Head of caudate nucleus (tissue), 42 donors: Measurements from ENCODE around the gene NRL.

Source experiments
- DNase-seq, 42 donors: peaks; one replicate each; pipeline versions ENCODE4 v3.0.0 to v3.0.0-alpha.2; 2020 to 2021; ENCODE audit warnings: mixed read lengths in 7 of 42
- intact Hi-C: fragments of 100-400 bp; cut with DNase I; formaldehyde crosslinking; loops from one replicate; pipeline ENCODE4 v1.15.0; 2022

Gene NRL

GRCh38 chr14:24062216-24062980 lies 52.4 kb downstream of the NRL start:
- no peak for DNase-seq
- intact Hi-C loops: no loop called here

GRCh38 chr14:24060984-24061913 lies 53.5 kb downstream of the NRL start:
- DNase-seq: no peak
- intact Hi-C loops: no loop called here

- DNase-seq: no peak
- intact Hi-C loops: no loop called here
Observed at GRCh38 chr14:24060443-24060842, 54.3 kb downstream of the NRL start.

GRCh38 chr14:24059841-24060388 lies 54.8 kb downstream of the NRL start:
- intact Hi-C loops: loop anchor here (5.0 kb wide), 1 partner anchor 32 kb away; the partner anchor contains the start of gene PCK2
- no peak for DNase-seq

GRCh38 chr14:24058951-24059475 lies 55.7 kb downstream of the NRL start:
- intact Hi-C loops: loop anchor here (5.0 kb wide), 1 partner anchor 33 kb away; the partner anchor contains the start of gene PCK2
- no peak for DNase-seq

- DNase-seq: peak in 38 of 42 donors; percentile 27 to 93 (median 79)
- intact Hi-C loops: loop anchor here (5.0 kb wide), 1 partner anchor 34 kb away; the partner anchor contains the start of gene PCK2
Observed at GRCh38 chr14:24058260-24058950, 56.3 kb downstream of the NRL start.

GRCh38 chr14:24057867-24058259 lies 56.9 kb downstream of the NRL start:
- DNase-seq: no peak
- intact Hi-C loops: loop anchor here (5.0 kb wide), 1 partner anchor 34 kb away; the partner anchor contains the start of gene PCK2

GRCh38 chr14:24057271-24057670 lies 57.5 kb downstream of the NRL start:
- no peak for DNase-seq
- intact Hi-C loops: loop anchor here (5.0 kb wide), 1 partner anchor 35 kb away; the partner anchor contains the start of gene PCK2

- DNase-seq: no peak
- intact Hi-C loops: loop anchor here (5.0 kb wide), 1 partner anchor 36 kb away; the partner anchor contains the start of gene PCK2
Observed at GRCh38 chr14:24056800-24057184, 58.0 kb downstream of the NRL start.

- intact Hi-C loops: loop anchor here (5.0 kb wide), 1 partner anchor 36 kb away; the partner anchor contains the start of gene PCK2
- DNase-seq: peak in 2 of 42 donors; percentile 2 to 19
Observed at GRCh38 chr14:24055971-24056799, 58.6 kb downstream of the NRL start.

- intact Hi-C loops: loop anchor here (5.0 kb wide), 1 partner anchor 38 kb away; the partner anchor contains the start of gene PCK2
- DNase-seq: peak in 3 of 42 donors; percentile 4 to 34 (median 22)
Observed at GRCh38 chr14:24054646-24055045, 60.1 kb downstream of the NRL start.

GRCh38 chr14:24054324-24054641 lies 60.5 kb downstream of the NRL start:
- peak in 4 of 42 donors; percentile 6 to 31 (median 14) for DNase-seq
- intact Hi-C loops: no loop called here

- DNase-seq: peak in 7 of 42 donors; percentile 9 to 40 (median 25)
- intact Hi-C loops: no loop called here
Observed at GRCh38 chr14:24053548-24054323, 61.0 kb downstream of the NRL start.

GRCh38 chr14:24052656-24053547 lies 61.8 kb downstream of the NRL start:
- peak in 5 of 42 donors; percentile 11 to 43 (median 19) for DNase-seq
- intact Hi-C loops: no loop called here

- DNase-seq: peak; percentile 20 to 90 (median 82)
- intact Hi-C loops: no loop called here
Observed at GRCh38 chr14:24051789-24052655, 62.7 kb downstream of the NRL start, which contains the start of gene CARMIL3. Gene CARMIL3 (plus strand): TSS chr14:24052009. CDS start chr14:24052154, 145 bp downstream.
